Natural killer cell (primary cell): ENCODE data around the gene C1QTNF9B. TPM values are rescaled to one million over a fixed set of nuclear protein-coding genes. Genes with fewer than 3 reads are reported as not detected.

Source experiments
- ATAC-seq, 3 donors: fragments of 150-1000 bp in 2 of 3; fragments of 200-7000 bp in 1 of 3; cut with Tn5 transposase; 1 replicate in 1 of 3; 2 replicates in 2 of 3; pipeline ENCODE4 v1.10.0; 2021; ENCODE audit warnings: mild to moderate bottlenecking in 2 of 3, moderate library complexity in 2 of 3
- DNase-seq, 2 donors: peaks; one replicate each; pipeline versions ENCODE4 v3.0.0 to v3.0.0-alpha.2; 2013 to 2021; ENCODE audit warnings: mixed read lengths in 1 of 2
- H3K27ac ChIP-seq: one replicate; pipeline ENCODE4 v1.5.1; 2013; ENCODE audit warnings: mild to moderate bottlenecking, low read length
- H3K27me3 ChIP-seq: one replicate; pipeline ENCODE4 v1.6.1; 2013; ENCODE audit warnings: low read length; ENCODE audit not compliant: control insufficient read depth, insufficient read depth
- H3K36me3 ChIP-seq: one replicate; pipeline ENCODE4 v1.6.1; 2013; ENCODE audit warnings: low read length; ENCODE audit not compliant: control insufficient read depth, insufficient read depth
- H3K4me1 ChIP-seq: one replicate; pipeline ENCODE4 v1.6.1; 2013; ENCODE audit warnings: low read length; ENCODE audit not compliant: control insufficient read depth, insufficient read depth
- H3K4me3 ChIP-seq: one replicate; pipeline ENCODE4 v1.5.1; 2013; ENCODE audit warnings: low read length
- H3K9me3 ChIP-seq: one replicate; pipeline ENCODE4 v1.6.1; 2013; ENCODE audit warnings: low read length; ENCODE audit not compliant: control insufficient read depth, insufficient read depth
- H3K27ac Mint-ChIP-seq, 2 donors: one replicate each; pipeline ENCODE4 v1.8.0; 2022; ENCODE audit warnings: mild to moderate bottlenecking in 2 of 2, mixed read lengths in 2 of 2, moderate library complexity in 1 of 2
- H3K27me3 Mint-ChIP-seq, 2 donors: one replicate each; pipeline ENCODE4 v1.8.0; 2022; ENCODE audit warnings: low read depth in 2 of 2, mixed read lengths in 2 of 2
- H3K36me3 Mint-ChIP-seq: one replicate; pipeline ENCODE4 v1.8.0; 2022; ENCODE audit warnings: mixed read lengths
- H3K4me1 Mint-ChIP-seq, 2 donors: one replicate each; pipeline ENCODE4 v1.8.0; 2022; ENCODE audit warnings: mixed read lengths in 2 of 2
- H3K4me3 Mint-ChIP-seq: one replicate; pipeline ENCODE4 v1.8.0; 2022; ENCODE audit warnings: mild to moderate bottlenecking, moderate library complexity, mixed read lengths
- H3K9me3 Mint-ChIP-seq, 2 donors: one replicate each; pipeline ENCODE4 v1.8.0; 2022; ENCODE audit warnings: mixed read lengths in 2 of 2
- CTCF ChIP-seq: fragments of 200-600 bp; IDR thresholded peaks from one replicate; pipeline ENCODE4 v1.8.0; 2022; ENCODE audit warnings: antibody characterized with exemption
- WGBS: methylation state at CpG from one replicate; pipeline ENCODE4 v1.1.7; 2013; ENCODE audit warnings: missing lambda C conversion rate; ENCODE audit not compliant: insufficient coverage; 5-methylcytosine and 5-hydroxymethylcytosine counted together
- intact Hi-C: fragments of 100-400 bp; cut with micrococcal nuclease; formaldehyde crosslinking; loops from one replicate; pipeline ENCODE4 v1.14.2; 2022
- total RNA-seq, 4 donors: library from RNA; stranded (reverse); fragments of 120-200 nt in 1 of 4; gene quantifications; one replicate each; pipeline versions ENCODE4 v1.2.3 to v1.2.4, GENCODE V29; 2013 to 2022

C1QTNF9B gene
- total RNA-seq, 3 donors from 2014 or later (not counting 1 experiment from before 2014, with no cell fraction given) = not detected

GRCh38 chr13:23861310-23861709, 36.0 kb downstream of the C1QTNF9B start:
- H3K4me3 ChIP-seq = no peak overlapping the region
- H3K27ac ChIP-seq = no peak overlapping the region
- H3K9me3 ChIP-seq = no peaks in the 10 kb centered on the region
- no peaks in the 10 kb centered on the region for H3K27me3 ChIP-seq
- Mint-ChIP-seq H3K36me3 (no peaks in the 10 kb centered on the region), H3K9me3 (no peaks in the 10 kb centered on the region), H3K4me3 (no peak overlapping the region), H3K4me1 (peaks cover 0 to 4% of the 10 kb centered on the region in 2 donors), H3K27ac (no peak overlapping the region), H3K27me3 (no peaks in the 10 kb centered on the region)
- ATAC-seq = no peak
- WGBS = 92% methylated on average over 2 of the region's 2 CpGs
- TF ChIP-seq CTCF = no peak
- peaks cover 5% of the 10 kb centered on the region for H3K36me3 ChIP-seq
- intact Hi-C loops = no loop called here
- DNase-seq = no peak
- no peaks in the 10 kb centered on the region for H3K4me1 ChIP-seq

GRCh38 chr13:23859904-23860303, 37.4 kb downstream of the C1QTNF9B start:
- Mint-ChIP-seq H3K27me3 (no peaks in the 10 kb centered on the region), H3K4me3 (no peak overlapping the region), H3K27ac (no peak overlapping the region), H3K4me1 (peaks cover 0 to 4% of the 10 kb centered on the region in 2 donors), H3K9me3 (no peaks in the 10 kb centered on the region), H3K36me3 (no peaks in the 10 kb centered on the region)
- ATAC-seq = no peak
- no peak for DNase-seq
- Histone ChIP-seq H3K27ac (no peak overlapping the region), H3K9me3 (no peaks in the 10 kb centered on the region), H3K36me3 (peaks cover 5% of the 10 kb centered on the region), H3K4me3 (no peak overlapping the region), H3K4me1 (no peaks in the 10 kb centered on the region), H3K27me3 (no peaks in the 10 kb centered on the region)
- WGBS = 96% methylated on average over 2 of the region's 2 CpGs
- no peak for TF ChIP-seq CTCF
- intact Hi-C loops = no loop called here

- Histone ChIP-seq H3K9me3 (no peaks in the 10 kb centered on the region), H3K4me1 (no peaks in the 10 kb centered on the region), H3K27ac (no peak overlapping the region), H3K36me3 (peaks cover 5% of the 10 kb centered on the region), H3K27me3 (no peaks in the 10 kb centered on the region), H3K4me3 (no peak overlapping the region)
- intact Hi-C loops = no loop called here
- ATAC-seq = no peak
- H3K4me1 Mint-ChIP-seq = peaks cover 0 to 4% of the 10 kb centered on the region in 2 donors
- H3K27me3 Mint-ChIP-seq = no peaks in the 10 kb centered on the region
- TF ChIP-seq CTCF = no peak
- H3K4me3 Mint-ChIP-seq = no peak overlapping the region
- no peaks in the 10 kb centered on the region for H3K36me3 Mint-ChIP-seq
- no peak overlapping the region for H3K27ac Mint-ChIP-seq
- no peak for DNase-seq
- no peaks in the 10 kb centered on the region for H3K9me3 Mint-ChIP-seq
These were observed 37.8 kb downstream of the C1QTNF9B start for GRCh38 chr13:23859455-23859854.

- Mint-ChIP-seq H3K27ac (no peak overlapping the region), H3K36me3 (no peaks in the 10 kb centered on the region), H3K4me1 (peaks cover 0 to 4% of the 10 kb centered on the region in 2 donors), H3K27me3 (no peaks in the 10 kb centered on the region), H3K9me3 (no peaks in the 10 kb centered on the region), H3K4me3 (no peak overlapping the region)
- WGBS = 74% methylated on average over 3 of the region's 5 CpGs
- no peaks in the 10 kb centered on the region for H3K4me1 ChIP-seq
- H3K4me3 ChIP-seq = no peak overlapping the region
- intact Hi-C loops = no loop called here
- DNase-seq = no peak
- H3K27ac ChIP-seq = no peak overlapping the region
- TF ChIP-seq CTCF = no peak
- no peak for ATAC-seq
- H3K27me3 ChIP-seq = no peaks in the 10 kb centered on the region
- peaks cover 5% of the 10 kb centered on the region for H3K36me3 ChIP-seq
- no peaks in the 10 kb centered on the region for H3K9me3 ChIP-seq
These were observed 38.8 kb downstream of the C1QTNF9B start for GRCh38 chr13:23858546-23858945.
